Ishikawa (cell line): ENCODE results near the gene NRXN3.

ENCODE experiments used
- EP300 ChIP-seq: IDR thresholded peaks from 2 replicates; pipeline ENCODE4 v1.6.1; 2012; ENCODE audit warnings: borderline replicate concordance
- TAF1 ChIP-seq: IDR thresholded peaks from 2 replicates; pipeline ENCODE4 v1.6.1; 2012; ENCODE audit warnings: low read depth, mild to moderate bottlenecking
- TCF12 ChIP-seq: IDR thresholded peaks from 2 replicates; pipeline ENCODE4 v1.6.1; 2012; ENCODE audit warnings: low read depth
- YY1 ChIP-seq: IDR thresholded peaks from 2 replicates; pipeline ENCODE4 v1.6.1; 2012; ENCODE audit warnings: low read depth
- TF ChIP-seq, protein P1 (sequence below): IDR thresholded peaks from 2 replicates; pipeline ENCODE4 v1.6.1; 2012

DNA sequence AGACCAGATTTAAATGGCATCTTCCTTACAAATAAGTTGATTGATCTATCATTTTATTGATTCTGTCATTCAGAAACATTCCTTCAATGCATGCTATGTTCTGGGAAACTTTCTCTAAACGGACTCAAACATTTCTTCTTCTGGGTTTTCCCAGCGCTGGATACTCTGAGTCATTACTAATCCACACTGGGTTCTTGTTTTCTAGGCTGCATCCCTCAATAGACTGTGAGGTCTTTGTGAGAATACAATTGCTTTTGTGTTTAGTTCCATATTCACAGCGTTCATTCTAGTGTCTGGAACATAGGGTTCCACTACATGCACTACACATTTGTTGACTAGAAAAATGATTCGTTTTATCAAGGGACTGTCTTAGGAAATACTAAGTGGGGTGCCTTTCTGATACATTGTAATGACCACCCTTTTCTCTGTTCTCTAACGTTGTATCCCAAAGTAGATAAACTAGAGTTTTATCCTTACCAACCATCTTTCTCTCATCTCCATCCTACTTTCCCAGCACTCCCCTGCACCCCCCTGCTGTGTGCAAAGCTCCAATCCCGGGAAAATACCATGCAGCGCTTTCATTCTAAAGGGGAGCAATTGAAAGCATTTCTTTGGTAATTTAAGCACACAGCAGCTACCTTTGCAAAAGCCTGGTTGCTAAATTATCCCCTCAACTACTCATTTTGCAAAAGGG, 1162.5 kb downstream of the NRXN3 start:
- TF ChIP-seq, protein P1, sequence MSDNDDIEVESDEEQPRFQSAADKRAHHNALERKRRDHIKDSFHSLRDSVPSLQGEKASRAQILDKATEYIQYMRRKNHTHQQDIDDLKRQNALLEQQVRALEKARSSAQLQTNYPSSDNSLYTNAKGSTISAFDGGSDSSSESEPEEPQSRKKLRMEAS: no peak
- TF ChIP-seq EP300: no peak
- no peak for TF ChIP-seq YY1
- TF ChIP-seq TCF12: no peak
- no peak for TF ChIP-seq TAF1
